ENCODE results near the gene OR5K1.

OR5K1 gene

GRCh38 chr3:98462901-98463300 lies at the start of gene OR5K1:
OR5K1 (plus strand) TSS chr3:98463201; CDS start chr3:98469577, 6,376 bp downstream.
- POLR2A ChIA-PET, result no interaction called here
- DNase-seq (ENCODE audit: extremely low spot score), result no peak

GRCh38 chr3:98432575-98432974 lies 30.4 kb upstream of the OR5K1 start:
- no peak for DNase-seq (ENCODE audit: extremely low spot score)
- ChIA-PET CTCF (interaction anchor here (1.0 kb wide), 1 partner anchor 11 kb away, joined by 4 read pairs; no protein-coding TSS in a partner anchor), POLR2A (no interaction called here)
- TF ChIP-seq CTCF (IDR thresholded peaks at IDR 0.05; ENCODE audit: control extremely low read depth, extremely low read depth, low read depth, missing control alignments), result no peak

More at GRCh38 chr3:98462901-98463300, at the start of gene OR5K1:
- no peak for TF ChIP-seq CTCF (IDR thresholded peaks at IDR 0.05; ENCODE audit: control extremely low read depth, extremely low read depth, low read depth, missing control alignments)
- CTCF ChIA-PET, result interaction anchor here (1.0 to 1.3 kb wide), 2 partner anchors 19 to 32 kb away, joined by 3 to 4 read pairs; no protein-coding TSS in a partner anchor

- no peak for DNase-seq (ENCODE audit: extremely low spot score)
- no peak for TF ChIP-seq CTCF (IDR thresholded peaks at IDR 0.05; ENCODE audit: control extremely low read depth, extremely low read depth, low read depth, missing control alignments)
- POLR2A ChIA-PET, result no interaction called here
- CTCF ChIA-PET, result no interaction called here
Observed at GRCh38 chr3:98433764-98434163, 29.2 kb upstream of the OR5K1 start.

GRCh38 chr3:98434412-98434811 lies 28.6 kb upstream of the OR5K1 start:
- TF ChIP-seq CTCF (IDR thresholded peaks at IDR 0.05; ENCODE audit: control extremely low read depth, extremely low read depth, low read depth, missing control alignments), result no peak
- ChIA-PET POLR2A (no interaction called here), CTCF (no interaction called here)
- no peak for DNase-seq (ENCODE audit: extremely low spot score)

- DNase-seq (ENCODE audit: extremely low spot score), result no peak
- CTCF ChIA-PET, result no interaction called here
- no peak for TF ChIP-seq CTCF (IDR thresholded peaks at IDR 0.05; ENCODE audit: control extremely low read depth, extremely low read depth, low read depth, missing control alignments)
- POLR2A ChIA-PET, result no interaction called here
Observed at GRCh38 chr3:98440283-98440682, 22.7 kb upstream of the OR5K1 start.

GRCh38 chr3:98445949-98446406 lies 17.0 kb upstream of the OR5K1 start:
- DNase-seq (ENCODE audit: extremely low spot score), result peak; percentile 37
- POLR2A ChIA-PET, result no interaction called here
- CTCF ChIA-PET, result interaction anchor here (1.3 to 5.3 kb wide), 4 partner anchors 10 to 102 kb away, joined by 3 to 26 read pairs (median 4); no protein-coding TSS in a partner anchor
- TF ChIP-seq CTCF (IDR thresholded peaks at IDR 0.05; ENCODE audit: control extremely low read depth, extremely low read depth, low read depth, missing control alignments), result no peak

Measured in GM10248 (cell line).